ENCODE data around the gene PGRMC2.

DNA sequence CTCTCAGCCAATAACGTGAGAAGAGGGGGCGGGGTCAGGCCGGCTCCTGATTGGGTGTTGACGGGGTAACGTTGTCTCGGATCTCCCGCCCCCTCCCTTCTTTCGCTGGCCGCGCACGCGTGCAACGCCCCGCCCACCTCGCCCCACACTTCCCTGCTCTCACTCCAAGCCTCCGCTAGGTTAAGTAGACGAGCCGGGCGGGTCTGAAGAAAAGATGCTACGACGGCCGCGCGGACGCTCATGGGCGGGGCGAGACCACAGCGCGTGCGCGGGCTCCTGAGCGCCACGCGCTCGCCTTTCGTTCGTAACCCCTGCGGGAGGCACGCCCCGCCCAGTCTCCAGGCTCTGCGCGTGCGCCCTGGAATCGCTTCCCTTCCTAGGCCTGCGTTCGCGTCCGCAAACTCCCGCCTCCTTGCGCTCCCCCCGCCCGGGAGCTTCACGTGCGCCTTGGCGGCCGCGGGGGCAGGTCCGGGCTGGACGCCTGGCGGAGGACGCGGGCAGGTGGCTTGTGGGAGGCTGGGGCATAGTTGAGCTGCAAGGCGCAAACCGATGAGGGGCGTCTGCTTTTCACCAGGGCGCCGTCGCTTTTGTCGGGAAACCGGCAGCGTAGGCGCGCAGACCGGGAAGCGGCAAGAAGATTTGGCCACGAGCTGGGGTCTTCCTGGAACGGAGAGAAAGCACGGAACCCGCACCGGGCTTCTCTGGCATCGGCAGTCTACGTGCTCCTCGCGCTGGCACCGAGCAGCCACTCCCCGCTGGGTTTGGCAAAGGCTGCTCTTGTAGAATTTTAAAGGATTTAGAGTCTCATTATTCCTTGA, 467 bp upstream of the PGRMC2 start:
- TF ChIP-seq, protein P1, sequence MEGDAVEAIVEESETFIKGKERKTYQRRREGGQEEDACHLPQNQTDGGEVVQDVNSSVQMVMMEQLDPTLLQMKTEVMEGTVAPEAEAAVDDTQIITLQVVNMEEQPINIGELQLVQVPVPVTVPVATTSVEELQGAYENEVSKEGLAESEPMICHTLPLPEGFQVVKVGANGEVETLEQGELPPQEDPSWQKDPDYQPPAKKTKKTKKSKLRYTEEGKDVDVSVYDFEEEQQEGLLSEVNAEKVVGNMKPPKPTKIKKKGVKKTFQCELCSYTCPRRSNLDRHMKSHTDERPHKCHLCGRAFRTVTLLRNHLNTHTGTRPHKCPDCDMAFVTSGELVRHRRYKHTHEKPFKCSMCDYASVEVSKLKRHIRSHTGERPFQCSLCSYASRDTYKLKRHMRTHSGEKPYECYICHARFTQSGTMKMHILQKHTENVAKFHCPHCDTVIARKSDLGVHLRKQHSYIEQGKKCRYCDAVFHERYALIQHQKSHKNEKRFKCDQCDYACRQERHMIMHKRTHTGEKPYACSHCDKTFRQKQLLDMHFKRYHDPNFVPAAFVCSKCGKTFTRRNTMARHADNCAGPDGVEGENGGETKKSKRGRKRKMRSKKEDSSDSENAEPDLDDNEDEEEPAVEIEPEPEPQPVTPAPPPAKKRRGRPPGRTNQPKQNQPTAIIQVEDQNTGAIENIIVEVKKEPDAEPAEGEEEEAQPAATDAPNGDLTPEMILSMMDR (IDR thresholded peaks at IDR 0.05; ENCODE audit: low read depth, low read length, poor library complexity, severe bottlenecking) = no peak
- no peak for TF ChIP-seq EZH2phosphoT487 (IDR thresholded peaks at IDR 0.05; ENCODE audit: borderline replicate concordance, low read length)
